ENCODE measurements around the gene ANP32E. TPM values are rescaled to one million over a fixed set of nuclear protein-coding genes. Genes with fewer than 3 reads are reported as not detected.

Gene ANP32E
- total and polyA plus RNA-seq, 9 of the 15 experiments (the other 6 are each of a cell fraction or from before 2014, with no cell fraction given), result 60.4 to 197 (median 104) TPM

DNA sequence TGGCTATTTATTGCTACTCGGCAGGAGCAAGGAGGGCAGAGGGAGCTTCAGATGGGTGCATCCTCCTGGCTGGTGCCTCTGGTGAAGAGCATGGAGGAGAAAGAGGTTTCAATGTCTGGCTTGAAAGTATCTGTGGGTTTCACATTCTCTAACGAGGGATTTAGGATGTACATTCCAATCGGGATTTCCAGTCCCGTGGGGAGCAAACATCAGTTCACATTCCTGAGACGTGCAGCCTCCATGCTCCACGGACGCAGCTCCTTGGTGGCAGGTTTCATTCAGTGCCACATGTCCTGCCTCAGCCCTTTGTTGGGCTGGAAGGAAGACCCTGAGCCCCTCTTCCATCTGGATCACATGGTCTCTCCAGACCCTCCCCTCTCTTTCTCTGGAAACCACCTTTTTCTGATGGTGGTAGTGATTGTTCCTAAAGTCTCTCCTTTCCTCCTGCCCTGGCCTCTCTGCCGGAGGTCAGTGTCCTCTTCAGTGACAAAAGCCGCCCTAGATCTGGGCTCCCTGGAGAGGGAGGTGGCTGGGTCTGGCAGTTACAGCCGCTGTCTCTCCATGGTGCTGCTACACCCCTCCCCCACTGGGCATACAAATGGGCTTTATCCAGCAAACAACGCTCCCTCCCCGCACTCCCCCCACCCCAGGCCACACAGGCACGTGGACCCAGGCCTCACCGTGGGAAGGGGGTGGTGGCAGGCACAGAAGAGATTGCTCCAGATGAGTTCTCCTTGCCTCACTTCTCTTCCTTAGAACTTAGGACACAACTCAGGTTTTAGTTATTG, 20.8 kb upstream of the ANP32E start:
- no peaks in the 10 kb centered on the region for H3K9me1 ChIP-seq (ENCODE audit: control insufficient read depth, insufficient read depth, low read length)
- CTCF ChIA-PET (ENCODE audit: low intra/inter-chr PET ratio), result interaction anchor here (0.5 to 2.6 kb wide), 9 partner anchors 24 to 750 kb away, joined by 3 to 43 read pairs (median 4); partner anchors contain the start of genes CIART and MINDY1
- H3K27ac ChIP-seq (ENCODE audit: extremely low read depth, low read depth, low read length), result no peak overlapping the region
- no peak overlapping the region for H2AFZ ChIP-seq (ENCODE audit: low read depth, low read length)
- no peak for TF ChIP-seq MTF1 (CRISPR knock-in tag; IDR thresholded peaks at IDR 0.05; ENCODE audit: borderline replicate concordance)
- TF ChIP-seq, protein P1, sequence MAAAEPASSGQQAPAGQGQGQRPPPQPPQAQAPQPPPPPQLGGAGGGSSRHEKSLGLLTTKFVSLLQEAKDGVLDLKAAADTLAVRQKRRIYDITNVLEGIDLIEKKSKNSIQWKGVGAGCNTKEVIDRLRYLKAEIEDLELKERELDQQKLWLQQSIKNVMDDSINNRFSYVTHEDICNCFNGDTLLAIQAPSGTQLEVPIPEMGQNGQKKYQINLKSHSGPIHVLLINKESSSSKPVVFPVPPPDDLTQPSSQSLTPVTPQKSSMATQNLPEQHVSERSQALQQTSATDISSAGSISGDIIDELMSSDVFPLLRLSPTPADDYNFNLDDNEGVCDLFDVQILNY (CRISPR knock-in tag; IDR thresholded peaks at IDR 0.05), result 0 out of 2 replicates have a peak, but pooled peaks have one; percentile 32
- in situ Hi-C loops (cut with MboI), result loop anchor here (5.0 kb wide), 1 partner anchor 741 kb away; no protein-coding TSS in a partner anchor
- H3K4me1 ChIP-seq (replicated peaks in 1 of 2; ENCODE audit: control insufficient read depth in 2 of 2, insufficient read depth in 2 of 2, low read length in 2 of 2), result peaks cover 23 to 26% of the 10 kb centered on the region in 2 experiments
- no peaks in the 10 kb centered on the region for H3K79me2 ChIP-seq (ENCODE audit: control insufficient read depth, insufficient read depth, low read length)
- peaks cover 0 to 4% of the 10 kb centered on the region in 2 experiments; a peak in 1 of 5 replicates for H3K27me3 ChIP-seq (ENCODE audit: control insufficient read depth in 2 of 2, insufficient read depth in 2 of 2, low read length in 2 of 2)
- BruUV-seq (replicated peaks), result no TSS peak
- no peaks in the 10 kb centered on the region for H3K36me3 ChIP-seq (ENCODE audit: control insufficient read depth, insufficient read depth, low read length)
- no peak overlapping the region for H3K4me2 ChIP-seq (ENCODE audit: insufficient read depth, low read length)
- intact Hi-C loops (cut with micrococcal nuclease), result loop anchor here (1.0 to 10.0 kb wide), 5 partner anchors 66 to 741 kb away; partner anchors contain the start of genes ADAMTSL4 and PRPF3
- POLR2A ChIA-PET, result interaction anchor here (0.6 to 1.9 kb wide), 11 partner anchors 9 to 720 kb away, joined by 3 to 5 read pairs (median 3); partner anchors contain the start of genes APH1A and C1orf54
- H3K9ac ChIP-seq (ENCODE audit: insufficient read depth in 1 of 2, low read depth in 2 of 2, low read length in 2 of 2), result peak overlapping the region in 1 of 2 experiments; percentile 21; a peak in 1 of 4 replicates
- no peaks in the 10 kb centered on the region for H4K20me1 ChIP-seq (replicated peaks; ENCODE audit: control insufficient read depth, insufficient read depth, low read length)
- ATAC-seq (no peak), DNase-seq (ENCODE audit: extremely low read depth in 1 of 4, low spot score in 3 of 4) (peak in 1 of 4 experiments; percentile 17), FAIRE-seq (no peak)
- H3K4me3 ChIP-seq, result no peak overlapping the region
- 19% methylated on average over 14 of the region's 14 CpGs for WGBS (ENCODE audit: insufficient coverage, low coverage, missing lambda C conversion rate)
- no peaks in the 10 kb centered on the region for H3K9me3 ChIP-seq (replicated peaks; ENCODE audit: control insufficient read depth, insufficient read depth, low read depth, low read length)

All from K562 (cell line).